NCI-H510A treated with DMSO at 0.1 percent for 48 hours (cell line): Measurements from ENCODE around the gene PRMT3.
"Not testable (repeated sequence)": the region's sequence is repeated elsewhere in the genome, so short reads cannot be mapped to it uniquely, and the experiment has no call there.

Source experiments
- DNase-seq: peaks from one replicate; lab custom pipeline; 2025; lab: John Stamatoyannopoulos, UW

The PRMT3 gene

GRCh38 chr11:20518323-20518834 lies 130.9 kb downstream of the PRMT3 start:
- DNase-seq, result no peak

GRCh38 chr11:20522536-20522935 lies 135.0 kb downstream of the PRMT3 start:
- DNase-seq, result no peak

- DNase-seq, result no peak
Measured at GRCh38 chr11:20529757-20530156, 142.2 kb downstream of the PRMT3 start.

- no peak for DNase-seq
Measured at GRCh38 chr11:20530942-20531703, 143.6 kb downstream of the PRMT3 start.

GRCh38 chr11:20535271-20535881 lies 147.9 kb downstream of the PRMT3 start:
- no peak for DNase-seq

GRCh38 chr11:20536365-20536764 lies 148.8 kb downstream of the PRMT3 start:
- DNase-seq, result no peak

GRCh38 chr11:20536784-20537183 lies 149.3 kb downstream of the PRMT3 start:
- no peak for DNase-seq

GRCh38 chr11:20541503-20541902 lies 154.0 kb downstream of the PRMT3 start:
- DNase-seq, result no peak

GRCh38 chr11:20544603-20545237 lies 157.2 kb downstream of the PRMT3 start:
- no peak for DNase-seq

- DNase-seq, result no peak
Measured at GRCh38 chr11:20547411-20547810, 159.9 kb downstream of the PRMT3 start.

- DNase-seq, result no peak
Measured at GRCh38 chr11:20551096-20551495, 163.6 kb downstream of the PRMT3 start.

- no peak for DNase-seq
Measured at GRCh38 chr11:20555783-20556182, 168.3 kb downstream of the PRMT3 start.

GRCh38 chr11:20556396-20556795 lies 168.9 kb downstream of the PRMT3 start:
- not testable (repeated sequence) for DNase-seq

GRCh38 chr11:20558741-20559140 lies 171.2 kb downstream of the PRMT3 start:
- DNase-seq, result no peak
